HCT116 (cell line): ENCODE results near the gene DCHS2. TPM values are rescaled to one million over a fixed set of nuclear protein-coding genes. Genes with fewer than 3 reads are reported as not detected.

Experiments used
- ATAC-seq: fragments of 200-7000 bp; cut with Tn5 transposase; 2 replicates; pipeline ENCODE4 v1.9.1; 2020; ENCODE audit warnings: mild to moderate bottlenecking, moderate library complexity
- BruUV-seq: library from RNA; stranded (reverse); fragments of 400-500 nt; replicated peaks from 2 replicates; lab custom pipeline; 2021; lab: Mats Ljungman, UMichigan
- CTCF ChIA-PET: fragments of 300-600 bp; sonication (Branson Sonifier 250); formaldehyde crosslinking; loops from one replicate; lab custom pipeline; 2021; ENCODE audit warnings: antibody characterized with exemption; lab: Charles Lee
- POLR2A ChIA-PET: fragments of 300-600, 350-600 bp; sonication (Branson Sonifier 250); formaldehyde crosslinking; loops from one replicate; lab custom pipeline; 2021; ENCODE audit warnings: antibody characterized with exemption; lab: Charles Lee
- RAD21 ChIA-PET, 2 experiments: fragments of 300-600 bp; sonication (Branson Sonifier 250); formaldehyde crosslinking; loops; one replicate each; lab custom pipeline; 2023; ENCODE audit warnings: low total read pairs in 2 of 2; ENCODE audit not compliant: uncharacterized antibody in 2 of 2, unreplicated experiment in 2 of 2, low non-redundant PET in 1 of 2; lab: Charles Lee
- DNase-seq: peaks from one replicate; pipeline ENCODE4 v3.0.0-alpha.2; 2010; ENCODE audit warnings: low read depth, low spot score
- H2AFZ ChIP-seq: fragments of 200-600 bp; shearing (Covaris generic), sonication (generic); 2 replicates; pipeline ENCODE4 v1.6.1; 2017; ENCODE audit warnings: low read depth, mixed run types, mixed read lengths, antibody characterized with exemption, low read length; ENCODE audit not compliant: poor library complexity, severe bottlenecking
- H3K27ac ChIP-seq: 2 replicates; pipeline ENCODE4 v1.5.1; 2012; ENCODE audit warnings: low read depth, low read length
- H3K27me3 ChIP-seq: fragments of 200-600 bp; sonication (generic); 2 replicates; pipeline ENCODE4 v1.6.1; 2016; ENCODE audit warnings: mixed run types, low read length, mixed read lengths; ENCODE audit not compliant: insufficient read depth
- H3K36me3 ChIP-seq, 2 experiments: fragments of 200-500 bp in 1 of 2; fragments of 200-600 bp in 1 of 2; sonication (Bioruptor generic) in 1 of 2; sonication (generic) in 1 of 2; 2 replicates each; pipeline versions ENCODE4 v1.5.1 to v1.6.1; 2014 to 2016; ENCODE audit warnings: low read length in 2 of 2, inconsistent platforms in 1 of 2, mixed read lengths in 1 of 2, mixed run types in 1 of 2; ENCODE audit not compliant: insufficient read depth in 2 of 2, control insufficient read depth in 1 of 2
- H3K4me1 ChIP-seq, 2 experiments: fragments of 200-600 bp in 1 of 2; sonication (generic) in 1 of 2; 2 replicates each; pipeline versions ENCODE4 v1.5.1 to v1.6.1; 2012 to 2017; ENCODE audit warnings: low read length in 2 of 2, inconsistent platforms in 1 of 2, mild to moderate bottlenecking in 1 of 2, mixed read lengths in 1 of 2, mixed run types in 1 of 2, moderate library complexity in 1 of 2; ENCODE audit not compliant: insufficient read depth in 2 of 2, control insufficient read depth in 1 of 2
- H3K4me2 ChIP-seq: fragments of 200-600 bp; sonication (generic); 2 replicates; pipeline ENCODE4 v1.6.1; 2017; ENCODE audit warnings: mixed run types, low read length, mixed read lengths
- H3K4me3 ChIP-seq, 2 experiments: fragments of 200-600 bp in 1 of 2; sonication (generic) in 1 of 2; replicated peaks in 1 of 2; 2 replicates each; pipeline ENCODE4 v1.5.1; 2011 to 2016; ENCODE audit warnings: low read length in 2 of 2, control low read depth in 1 of 2, low read depth in 1 of 2, mild to moderate bottlenecking in 1 of 2, mixed read lengths in 1 of 2, mixed run types in 1 of 2
- H3K79me2 ChIP-seq: fragments of 200-600 bp; sonication (generic); 2 replicates; pipeline ENCODE4 v1.6.1; 2017; ENCODE audit warnings: mild to moderate bottlenecking, mixed run types, low read length, moderate library complexity, mixed read lengths; ENCODE audit not compliant: insufficient read depth
- H3K9ac ChIP-seq: fragments of 200-600 bp; sonication (generic); 2 replicates; pipeline ENCODE4 v1.6.1; 2016; ENCODE audit warnings: low read length, mixed read lengths
- H3K9me2 ChIP-seq: fragments of 200-600 bp; sonication (generic), shearing (Covaris generic); 2 replicates; pipeline ENCODE4 v1.6.1; 2017; ENCODE audit warnings: mixed run types, mild to moderate bottlenecking, moderate library complexity; ENCODE audit not compliant: insufficient read depth
- H3K9me3 ChIP-seq, 2 experiments: fragments of 200-500 bp in 1 of 2; fragments of 200-600 bp in 1 of 2; sonication (Bioruptor generic) in 1 of 2; sonication (generic) in 1 of 2; 2 replicates each; pipeline ENCODE4 v1.6.1; 2014 to 2017; ENCODE audit warnings: low read length in 2 of 2, mixed read lengths in 2 of 2, inconsistent platforms in 1 of 2, low read depth in 1 of 2, mild to moderate bottlenecking in 1 of 2, mixed run types in 1 of 2, moderate library complexity in 1 of 2; ENCODE audit not compliant: control insufficient read depth in 1 of 2, insufficient read depth in 1 of 2
- H4K20me1 ChIP-seq: fragments of 200-600 bp; sonication (generic), shearing (Covaris generic); 2 replicates; pipeline ENCODE4 v1.6.1; 2017; ENCODE audit warnings: mixed run types, mild to moderate bottlenecking, moderate library complexity; ENCODE audit not compliant: insufficient read depth
- CBX3 ChIP-seq: IDR thresholded peaks from 2 replicates; pipeline ENCODE4 v1.6.1; 2012; ENCODE audit warnings: low read depth
- FOSL1 ChIP-seq: IDR thresholded peaks from 2 replicates; pipeline ENCODE4 v1.6.1; 2012; ENCODE audit warnings: low read depth
- JUND ChIP-seq: IDR thresholded peaks from 2 replicates; pipeline ENCODE4 v1.6.1; 2012
- POLR2AphosphoS5 ChIP-seq: IDR thresholded peaks from 2 replicates; pipeline ENCODE4 v1.6.1; 2011; ENCODE audit warnings: mild to moderate bottlenecking, low read depth, low read length, moderate library complexity
- REST ChIP-seq: IDR thresholded peaks from 2 replicates; pipeline ENCODE4 v1.6.1; 2012; ENCODE audit warnings: low read depth
- SIN3A ChIP-seq: IDR thresholded peaks from 2 replicates; pipeline ENCODE4 v1.6.1; 2012; ENCODE audit warnings: low read depth
- ZBTB33 ChIP-seq: IDR thresholded peaks from 2 replicates; pipeline ENCODE4 v1.6.1; 2011; ENCODE audit warnings: mild to moderate bottlenecking, low read length, moderate library complexity; ENCODE audit not compliant: insufficient replicate concordance; ENCODE audit errors: extremely low read depth
- intact Hi-C: fragments of 100-400 bp; cut with micrococcal nuclease; formaldehyde crosslinking; loops from 2 replicates; pipeline ENCODE4 v1.10.0; 2022
- total RNA-seq: library from RNA; stranded (reverse); gene quantifications from one replicate; pipeline ENCODE4 v1.2.1, GENCODE V29; 2021; ENCODE audit not compliant: unreplicated experiment
- TF ChIP-seq, protein P1 (sequence below), 3 experiments: fragments of 200-600 bp in 1 of 3; sonication (generic) in 1 of 3; IDR thresholded peaks in 2 of 3; conservative IDR thresholded peaks in 1 of 3; 2 replicates each; pipeline ENCODE4 v1.5.1; 2012 to 2017; ENCODE audit warnings: low read depth in 2 of 3, low read length in 2 of 3, antibody characterized with exemption in 1 of 3, borderline replicate concordance in 1 of 3, control low read depth in 1 of 3, mild to moderate bottlenecking in 1 of 3, mixed read lengths in 1 of 3, mixed run types in 1 of 3, moderate library complexity in 1 of 3; ENCODE audit not compliant: insufficient read depth in 1 of 3
- TF ChIP-seq, protein P2 (sequence below): IDR thresholded peaks from 2 replicates; pipeline ENCODE4 v1.6.1; 2012

DCHS2 gene
- total RNA-seq, 1 experiment from 2014 or later: 0.05 TPM

DNA sequence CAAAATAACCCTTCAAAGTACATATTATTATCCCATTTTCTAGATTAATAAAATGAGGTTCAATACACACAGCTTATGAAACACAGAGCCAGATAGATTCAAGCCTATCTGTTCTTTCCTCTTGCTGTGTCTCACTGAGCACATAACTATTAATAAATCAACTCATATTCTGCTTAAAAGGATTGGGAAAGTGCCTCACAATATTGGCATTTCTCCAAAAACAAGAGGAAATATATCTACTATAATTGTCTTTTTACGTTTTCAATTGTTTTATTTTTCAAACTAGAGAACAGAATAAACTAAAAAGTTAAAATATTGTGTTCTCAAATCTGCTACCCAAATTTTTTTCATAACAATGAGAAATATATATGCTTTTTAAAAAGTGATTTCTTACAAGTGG lies 15.8 kb downstream of the DCHS2 start:
- CTCF ChIA-PET: no interaction called here

More for the DNA sequence above, 15.8 kb downstream of the DCHS2 start:
- no peak overlapping the region for H3K4me2 ChIP-seq
- no peak for ATAC-seq
- no peaks in the 10 kb centered on the region for H3K27me3 ChIP-seq
- no peaks in the 10 kb centered on the region for H3K4me1 ChIP-seq
- intact Hi-C loops: no loop called here
- no peak overlapping the region for H3K27ac ChIP-seq
- BruUV-seq: no TSS peak
- no peaks in the 10 kb centered on the region for H3K79me2 ChIP-seq
- no peak overlapping the region for H3K9ac ChIP-seq
- RAD21 ChIA-PET: no interaction called here
- H3K36me3 ChIP-seq: no peaks in the 10 kb centered on the region
- no peaks in the 10 kb centered on the region for H4K20me1 ChIP-seq
- POLR2A ChIA-PET: no interaction called here
- no peak for DNase-seq
- no peaks in the 10 kb centered on the region for H3K9me3 ChIP-seq
- no peak overlapping the region for H3K4me3 ChIP-seq
- no peak overlapping the region for H2AFZ ChIP-seq
- no peaks in the 10 kb centered on the region for H3K9me2 ChIP-seq
- TF ChIP-seq ZBTB33: no peak
- TF ChIP-seq JUND: no peak
- TF ChIP-seq FOSL1: no peak
- no peak for TF ChIP-seq REST
- no peak for TF ChIP-seq SIN3A
- TF ChIP-seq POLR2AphosphoS5: no peak
- TF ChIP-seq, protein P1, sequence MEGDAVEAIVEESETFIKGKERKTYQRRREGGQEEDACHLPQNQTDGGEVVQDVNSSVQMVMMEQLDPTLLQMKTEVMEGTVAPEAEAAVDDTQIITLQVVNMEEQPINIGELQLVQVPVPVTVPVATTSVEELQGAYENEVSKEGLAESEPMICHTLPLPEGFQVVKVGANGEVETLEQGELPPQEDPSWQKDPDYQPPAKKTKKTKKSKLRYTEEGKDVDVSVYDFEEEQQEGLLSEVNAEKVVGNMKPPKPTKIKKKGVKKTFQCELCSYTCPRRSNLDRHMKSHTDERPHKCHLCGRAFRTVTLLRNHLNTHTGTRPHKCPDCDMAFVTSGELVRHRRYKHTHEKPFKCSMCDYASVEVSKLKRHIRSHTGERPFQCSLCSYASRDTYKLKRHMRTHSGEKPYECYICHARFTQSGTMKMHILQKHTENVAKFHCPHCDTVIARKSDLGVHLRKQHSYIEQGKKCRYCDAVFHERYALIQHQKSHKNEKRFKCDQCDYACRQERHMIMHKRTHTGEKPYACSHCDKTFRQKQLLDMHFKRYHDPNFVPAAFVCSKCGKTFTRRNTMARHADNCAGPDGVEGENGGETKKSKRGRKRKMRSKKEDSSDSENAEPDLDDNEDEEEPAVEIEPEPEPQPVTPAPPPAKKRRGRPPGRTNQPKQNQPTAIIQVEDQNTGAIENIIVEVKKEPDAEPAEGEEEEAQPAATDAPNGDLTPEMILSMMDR (IDR thresholded peaks at IDR 0.05 in 2 of 3, conservative IDR thresholded peaks at IDR 0.05 in 1 of 3; ENCODE audit: borderline replicate concordance in 1 of 3, insufficient read depth in 1 of 3, low read depth in 2 of 3, low read length in 2 of 3): no peak
- TF ChIP-seq, protein P2, sequence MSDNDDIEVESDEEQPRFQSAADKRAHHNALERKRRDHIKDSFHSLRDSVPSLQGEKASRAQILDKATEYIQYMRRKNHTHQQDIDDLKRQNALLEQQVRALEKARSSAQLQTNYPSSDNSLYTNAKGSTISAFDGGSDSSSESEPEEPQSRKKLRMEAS: no peak
- no peak for TF ChIP-seq CBX3
